ENCODE data around the gene AMFR.

- TF ChIP-seq CTCF (IDR thresholded peaks at IDR 0.05), result no peak
- no peak for TF ChIP-seq POLR2A (IDR thresholded peaks at IDR 0.05)
Measured at GRCh38 chr16:56457927-56458470, 32.7 kb upstream of the AMFR start.
